NB4 (cell line): Measurements from ENCODE around the gene PHACTR3.

ENCODE experiments used
- TF ChIP-seq, protein P1 (sequence below): IDR thresholded peaks from one replicate; pipeline ENCODE4 v1.5.1; 2012; ENCODE audit warnings: low read depth, low read length
- TF ChIP-seq, protein P2 (sequence below): IDR thresholded peaks from 2 replicates; pipeline ENCODE4 v1.6.1; 2011; ENCODE audit warnings: low read depth, low read length

DNA sequence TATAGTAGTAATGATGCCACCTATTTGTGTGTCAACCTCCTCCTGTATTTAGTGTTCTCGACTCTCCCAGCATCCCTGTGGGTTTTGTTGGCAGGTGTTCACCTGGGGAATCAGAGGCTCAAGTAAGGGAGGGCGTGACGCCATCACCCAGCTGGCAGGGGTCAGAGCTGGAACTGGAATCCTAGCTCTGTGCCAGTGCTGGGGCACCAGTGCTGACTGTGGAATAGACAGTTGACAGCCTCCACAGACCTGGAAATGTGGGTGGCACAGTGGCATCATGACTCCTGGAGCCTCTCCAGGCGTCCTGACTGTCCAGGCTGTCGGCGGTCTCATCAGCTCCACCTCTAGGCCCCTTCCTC lies 226.3 kb downstream of the PHACTR3 start:
- TF ChIP-seq, protein P1, sequence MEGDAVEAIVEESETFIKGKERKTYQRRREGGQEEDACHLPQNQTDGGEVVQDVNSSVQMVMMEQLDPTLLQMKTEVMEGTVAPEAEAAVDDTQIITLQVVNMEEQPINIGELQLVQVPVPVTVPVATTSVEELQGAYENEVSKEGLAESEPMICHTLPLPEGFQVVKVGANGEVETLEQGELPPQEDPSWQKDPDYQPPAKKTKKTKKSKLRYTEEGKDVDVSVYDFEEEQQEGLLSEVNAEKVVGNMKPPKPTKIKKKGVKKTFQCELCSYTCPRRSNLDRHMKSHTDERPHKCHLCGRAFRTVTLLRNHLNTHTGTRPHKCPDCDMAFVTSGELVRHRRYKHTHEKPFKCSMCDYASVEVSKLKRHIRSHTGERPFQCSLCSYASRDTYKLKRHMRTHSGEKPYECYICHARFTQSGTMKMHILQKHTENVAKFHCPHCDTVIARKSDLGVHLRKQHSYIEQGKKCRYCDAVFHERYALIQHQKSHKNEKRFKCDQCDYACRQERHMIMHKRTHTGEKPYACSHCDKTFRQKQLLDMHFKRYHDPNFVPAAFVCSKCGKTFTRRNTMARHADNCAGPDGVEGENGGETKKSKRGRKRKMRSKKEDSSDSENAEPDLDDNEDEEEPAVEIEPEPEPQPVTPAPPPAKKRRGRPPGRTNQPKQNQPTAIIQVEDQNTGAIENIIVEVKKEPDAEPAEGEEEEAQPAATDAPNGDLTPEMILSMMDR, result no peak
- TF ChIP-seq, protein P2, sequence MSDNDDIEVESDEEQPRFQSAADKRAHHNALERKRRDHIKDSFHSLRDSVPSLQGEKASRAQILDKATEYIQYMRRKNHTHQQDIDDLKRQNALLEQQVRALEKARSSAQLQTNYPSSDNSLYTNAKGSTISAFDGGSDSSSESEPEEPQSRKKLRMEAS, result no peak
